IgD-negative memory B cell (primary cell): Measurements from ENCODE around the gene LAMP5. TPM values are rescaled to one million over a fixed set of nuclear protein-coding genes. Genes with fewer than 3 reads are reported as not detected.

Experiments used
- H3K27ac Mint-ChIP-seq, 3 donors: one replicate each; pipeline ENCODE4 v1.8.0; 2020 to 2022; ENCODE audit warnings: mild to moderate bottlenecking in 3 of 3, mixed read lengths in 3 of 3, moderate library complexity in 1 of 3
- H3K27me3 Mint-ChIP-seq: one replicate; pipeline ENCODE4 v1.8.0; 2021; ENCODE audit warnings: mixed read lengths
- H3K36me3 Mint-ChIP-seq: one replicate; pipeline ENCODE4 v1.8.0; 2020; ENCODE audit warnings: mild to moderate bottlenecking, mixed read lengths
- H3K4me1 Mint-ChIP-seq, 3 donors: one replicate each; pipeline ENCODE4 v1.8.0; 2020 to 2022; ENCODE audit warnings: mixed read lengths in 3 of 3, mild to moderate bottlenecking in 1 of 3
- H3K4me3 Mint-ChIP-seq, 4 donors: one replicate each; pipeline ENCODE4 v1.8.0; 2020 to 2022; ENCODE audit warnings: mild to moderate bottlenecking in 4 of 4, mixed read lengths in 4 of 4, moderate library complexity in 3 of 4
- H3K9me3 Mint-ChIP-seq, 3 donors: one replicate each; pipeline ENCODE4 v1.8.0; 2020 to 2021; ENCODE audit warnings: mixed read lengths in 3 of 3, mild to moderate bottlenecking in 1 of 3
- polyA plus RNA-seq: library from polyadenylated mRNA; unstranded; fragments of 300-500 nt; fragmentation: Illumina TruSeq; gene quantifications from one replicate; pipeline ENCODE4 v1.2.3, GENCODE V29; 2021

The LAMP5 gene
- polyA plus RNA-seq, 1 donor from 2014 or later, result 1.9 TPM

- Mint-ChIP-seq H3K9me3 (peaks cover 0 to 2% (median 0%) of the 10 kb centered on the region in 3 donors), H3K36me3 (no peaks in the 10 kb centered on the region), H3K4me1 (peaks cover 0 to 3% (median 2%) of the 10 kb centered on the region in 3 donors), H3K27ac (no peak overlapping the region), H3K27me3 (peaks cover 39% of the 10 kb centered on the region), H3K4me3 (peak overlapping the region in 1 of 4 donors; percentile 13)
Observed at GRCh38 chr20:9508696-9509178, 5.7 kb upstream of the LAMP5 start.

- H3K36me3 Mint-ChIP-seq, result no peaks in the 10 kb centered on the region
- H3K27me3 Mint-ChIP-seq, result peaks cover 43% of the 10 kb centered on the region
- H3K4me3 Mint-ChIP-seq, result no peak overlapping the region
- H3K9me3 Mint-ChIP-seq, result peaks cover 0 to 2% (median 0%) of the 10 kb centered on the region in 3 donors
- H3K4me1 Mint-ChIP-seq, result peaks cover 0 to 3% (median 2%) of the 10 kb centered on the region in 3 donors
- H3K27ac Mint-ChIP-seq, result no peak overlapping the region
Observed at GRCh38 chr20:9509246-9509645, 5.1 kb upstream of the LAMP5 start.

- H3K4me1 Mint-ChIP-seq, result peaks cover 0 to 4% (median 2%) of the 10 kb centered on the region in 3 donors
- H3K27ac Mint-ChIP-seq, result no peak overlapping the region
- peaks cover 0 to 4% (median 0%) of the 10 kb centered on the region in 3 donors for H3K9me3 Mint-ChIP-seq
- no peaks in the 10 kb centered on the region for H3K36me3 Mint-ChIP-seq
- peaks cover 52% of the 10 kb centered on the region for H3K27me3 Mint-ChIP-seq
- no peak overlapping the region for H3K4me3 Mint-ChIP-seq
Observed at GRCh38 chr20:9510911-9511310, 3.5 kb upstream of the LAMP5 start.

- Mint-ChIP-seq H3K27ac (no peak overlapping the region), H3K4me1 (peaks cover 0 to 6% (median 2%) of the 10 kb centered on the region in 3 donors), H3K27me3 (peaks cover 52% of the 10 kb centered on the region), H3K36me3 (no peaks in the 10 kb centered on the region), H3K9me3 (peaks cover 0 to 4% (median 0%) of the 10 kb centered on the region in 3 donors), H3K4me3 (no peak overlapping the region)
Observed at GRCh38 chr20:9514072-9514460, 324 bp upstream of the LAMP5 start.

- no peak overlapping the region for H3K27ac Mint-ChIP-seq
- no peak overlapping the region for H3K4me3 Mint-ChIP-seq
- H3K4me1 Mint-ChIP-seq, result peaks cover 0 to 6% (median 2%) of the 10 kb centered on the region in 3 donors
- peaks cover 0 to 2% (median 0%) of the 10 kb centered on the region in 3 donors for H3K9me3 Mint-ChIP-seq
- peaks cover 46% of the 10 kb centered on the region for H3K27me3 Mint-ChIP-seq
- no peaks in the 10 kb centered on the region for H3K36me3 Mint-ChIP-seq
Observed at GRCh38 chr20:9515214-9515585, 810 bp downstream of the LAMP5 start.

GRCh38 chr20:9515741-9516233 lies 1.4 kb downstream of the LAMP5 start:
- Mint-ChIP-seq H3K4me3 (peak overlapping the region in 2 of 4 donors; percentile 52 to 60), H3K36me3 (no peaks in the 10 kb centered on the region), H3K4me1 (peaks cover 0 to 5% (median 1%) of the 10 kb centered on the region in 3 donors), H3K27ac (no peak overlapping the region), H3K9me3 (peaks cover 0 to 2% (median 0%) of the 10 kb centered on the region in 3 donors), H3K27me3 (peaks cover 47% of the 10 kb centered on the region)

- H3K9me3 Mint-ChIP-seq, result peaks cover 0 to 2% (median 0%) of the 10 kb centered on the region in 3 donors
- no peaks in the 10 kb centered on the region for H3K36me3 Mint-ChIP-seq
- no peak overlapping the region for H3K27ac Mint-ChIP-seq
- peaks cover 0 to 4% (median 0%) of the 10 kb centered on the region in 3 donors for H3K4me1 Mint-ChIP-seq
- peaks cover 47% of the 10 kb centered on the region for H3K27me3 Mint-ChIP-seq
- peak overlapping the region in 2 of 4 donors; percentile 41 to 60 for H3K4me3 Mint-ChIP-seq
Observed at GRCh38 chr20:9516234-9516871, 2.0 kb downstream of the LAMP5 start.

- Mint-ChIP-seq H3K9me3 (peaks cover 0 to 2% (median 0%) of the 10 kb centered on the region in 3 donors), H3K4me3 (no peak overlapping the region), H3K36me3 (no peaks in the 10 kb centered on the region), H3K27me3 (peaks cover 43% of the 10 kb centered on the region), H3K4me1 (peaks cover 0 to 4% (median 0%) of the 10 kb centered on the region in 3 donors), H3K27ac (no peak overlapping the region)
Observed at GRCh38 chr20:9517297-9518162, 3.1 kb downstream of the LAMP5 start.

GRCh38 chr20:9518576-9519175 lies 4.3 kb downstream of the LAMP5 start:
- Mint-ChIP-seq H3K27ac (no peak overlapping the region), H3K27me3 (peaks cover 39% of the 10 kb centered on the region), H3K4me1 (peaks cover 0 to 4% (median 0%) of the 10 kb centered on the region in 3 donors), H3K9me3 (peaks cover 0 to 2% (median 0%) of the 10 kb centered on the region in 3 donors), H3K36me3 (no peaks in the 10 kb centered on the region), H3K4me3 (no peak overlapping the region)

GRCh38 chr20:9520086-9520485 lies 5.7 kb downstream of the LAMP5 start:
- H3K27me3 Mint-ChIP-seq, result peaks cover 29% of the 10 kb centered on the region
- no peak overlapping the region for H3K27ac Mint-ChIP-seq
- H3K4me3 Mint-ChIP-seq, result no peak overlapping the region
- H3K9me3 Mint-ChIP-seq, result no peaks in the 10 kb centered on the region
- H3K36me3 Mint-ChIP-seq, result no peaks in the 10 kb centered on the region
- peaks cover 0 to 2% (median 0%) of the 10 kb centered on the region in 3 donors for H3K4me1 Mint-ChIP-seq

- Mint-ChIP-seq H3K9me3 (no peaks in the 10 kb centered on the region), H3K27me3 (peaks cover 7% of the 10 kb centered on the region), H3K4me3 (no peak overlapping the region), H3K4me1 (no peaks in the 10 kb centered on the region), H3K36me3 (no peaks in the 10 kb centered on the region), H3K27ac (no peak overlapping the region)
Observed at GRCh38 chr20:9523636-9524035, 9.2 kb downstream of the LAMP5 start.

- Mint-ChIP-seq H3K27ac (no peak overlapping the region), H3K4me1 (no peaks in the 10 kb centered on the region), H3K27me3 (no peaks in the 10 kb centered on the region), H3K36me3 (no peaks in the 10 kb centered on the region), H3K4me3 (no peak overlapping the region), H3K9me3 (peaks cover 0 to under 1% (median 0%) of the 10 kb centered on the region in 3 donors)
Observed at GRCh38 chr20:9531581-9531980, 17.2 kb downstream of the LAMP5 start.

- Mint-ChIP-seq H3K4me3 (no peak overlapping the region), H3K4me1 (no peaks in the 10 kb centered on the region), H3K9me3 (peaks cover 0 to 2% (median 1%) of the 10 kb centered on the region in 3 donors), H3K27me3 (no peaks in the 10 kb centered on the region), H3K36me3 (no peaks in the 10 kb centered on the region), H3K27ac (no peak overlapping the region)
Observed at GRCh38 chr20:9532069-9532838, 17.9 kb downstream of the LAMP5 start.

- peaks cover 0 to 4% (median 1%) of the 10 kb centered on the region in 3 donors for H3K9me3 Mint-ChIP-seq
- no peaks in the 10 kb centered on the region for H3K36me3 Mint-ChIP-seq
- no peak overlapping the region for H3K27ac Mint-ChIP-seq
- H3K4me3 Mint-ChIP-seq, result no peak overlapping the region
- no peaks in the 10 kb centered on the region for H3K27me3 Mint-ChIP-seq
- H3K4me1 Mint-ChIP-seq, result no peaks in the 10 kb centered on the region
Observed at GRCh38 chr20:9534025-9534424, 19.6 kb downstream of the LAMP5 start.
